ENCODE data around the gene WNT7A. TPM values are rescaled to one million over a fixed set of nuclear protein-coding genes. Genes with fewer than 3 reads are reported as not detected.

The WNT7A gene
- polyA plus RNA-seq, 4 donors, result 0.01 TPM; not detected in 3

DNA sequence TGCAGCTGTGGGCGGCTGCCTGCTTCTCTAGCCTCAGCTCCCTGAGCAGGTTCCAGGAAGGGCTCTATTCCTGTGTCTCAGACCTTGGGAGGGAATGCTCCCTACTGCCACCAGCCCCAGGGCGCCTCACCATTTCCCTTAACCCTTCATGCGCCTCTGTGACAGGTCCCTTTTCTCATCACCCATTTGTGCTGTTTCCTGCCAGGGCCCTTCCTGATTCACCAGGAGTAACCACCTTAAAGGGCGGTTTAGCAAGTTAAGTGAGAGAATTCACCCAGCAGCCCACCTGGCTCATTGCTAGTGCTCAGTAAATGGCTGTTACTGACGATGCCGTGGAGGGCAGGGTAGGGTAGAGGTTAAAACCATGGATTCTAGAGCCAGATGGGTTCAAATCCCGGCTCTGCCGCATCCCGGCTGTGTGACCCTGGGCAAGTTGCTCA lies 87.8 kb downstream of the WNT7A start:
- Histone ChIP-seq H3K27ac (ENCODE audit: low read depth in 1 of 3, low read length in 2 of 3) (no peak overlapping the region), H3K4me3 (ENCODE audit: low read depth in 1 of 3, low read length in 3 of 3) (no peak overlapping the region), H3K4me1 (ENCODE audit: control insufficient read depth in 3 of 3, insufficient read depth in 2 of 3, low read depth in 1 of 3, low read length in 2 of 3) (no peaks in the 10 kb centered on the region), H3K9me3 (ENCODE audit: control insufficient read depth in 2 of 2, insufficient read depth in 1 of 2, low read depth in 1 of 2, low read length in 1 of 2) (no peaks in the 10 kb centered on the region), H3K27me3 (ENCODE audit: control insufficient read depth in 3 of 3, insufficient read depth in 3 of 3, low read length in 3 of 3) (peaks cover 0 to 26% (median 0%) of the 10 kb centered on the region in 3 donors), H3K36me3 (ENCODE audit: control insufficient read depth in 3 of 3, insufficient read depth in 2 of 3, low read depth in 1 of 3, low read length in 3 of 3) (no peaks in the 10 kb centered on the region)
- DNase-seq (no peak), FAIRE-seq (no peak)
- 64 to 70% (median 68%) methylated on average over 9 of the region's 9 CpGs for WGBS, 3 donors

DNA sequence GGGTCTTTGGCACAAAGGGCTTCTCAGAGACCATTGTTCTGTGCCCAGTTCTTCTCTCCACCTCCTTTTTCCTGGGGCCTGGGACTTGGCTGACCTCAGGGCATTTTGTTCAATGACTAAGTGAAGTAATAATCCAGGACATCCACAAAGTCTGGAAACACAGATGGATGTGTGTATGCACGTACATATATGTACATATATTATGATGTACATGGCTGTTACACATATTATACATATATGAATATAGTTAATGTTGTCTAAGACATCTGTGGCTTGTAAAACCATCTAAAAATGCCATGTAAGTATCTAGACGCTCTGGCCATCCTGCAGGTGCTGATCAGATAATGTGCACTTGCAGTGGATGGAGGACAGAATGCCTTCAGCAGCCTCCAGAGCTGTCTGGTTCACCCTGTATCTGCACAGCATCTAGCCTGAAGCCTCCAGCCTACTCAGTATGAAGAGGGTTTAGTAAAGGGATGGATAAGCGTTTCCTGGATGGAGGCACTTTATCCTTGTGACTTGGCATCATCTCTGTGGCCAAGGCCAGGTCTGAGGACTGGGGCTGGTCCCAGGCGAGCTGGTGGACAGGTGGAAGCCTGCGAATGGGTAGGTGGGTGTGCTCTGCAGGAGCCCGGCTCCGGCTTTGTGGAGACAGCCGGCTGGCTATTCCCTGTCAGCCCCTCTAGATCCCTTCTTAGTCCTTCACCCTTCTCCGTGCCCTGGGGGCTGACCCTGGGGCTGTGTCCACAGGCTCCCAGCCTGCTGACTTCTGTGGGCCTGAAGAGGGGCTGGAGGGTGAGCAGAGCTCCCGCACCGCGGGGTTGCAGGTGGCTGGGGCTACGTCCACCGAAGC lies 88.4 kb downstream of the WNT7A start:
- H3K4me3 ChIP-seq (ENCODE audit: low read depth in 1 of 3, low read length in 3 of 3), result no peak overlapping the region
- no peak overlapping the region for H3K27ac ChIP-seq (ENCODE audit: low read depth in 1 of 3, low read length in 2 of 3)
- FAIRE-seq, result no peak
- 49 to 57% (median 56%) methylated on average over 11 to 14 of the region's 14 CpGs for WGBS, 3 donors
- no peak for DNase-seq
- no peaks in the 10 kb centered on the region for H3K36me3 ChIP-seq (ENCODE audit: control insufficient read depth in 3 of 3, insufficient read depth in 2 of 3, low read depth in 1 of 3, low read length in 3 of 3)
- H3K27me3 ChIP-seq (ENCODE audit: control insufficient read depth in 3 of 3, insufficient read depth in 3 of 3, low read length in 3 of 3), result peaks cover 0 to 28% (median 0%) of the 10 kb centered on the region in 3 donors
- H3K4me1 ChIP-seq (ENCODE audit: control insufficient read depth in 3 of 3, insufficient read depth in 2 of 3, low read depth in 1 of 3, low read length in 2 of 3), result no peaks in the 10 kb centered on the region
- no peaks in the 10 kb centered on the region for H3K9me3 ChIP-seq (ENCODE audit: control insufficient read depth in 2 of 2, insufficient read depth in 1 of 2, low read depth in 1 of 2, low read length in 1 of 2)

DNA sequence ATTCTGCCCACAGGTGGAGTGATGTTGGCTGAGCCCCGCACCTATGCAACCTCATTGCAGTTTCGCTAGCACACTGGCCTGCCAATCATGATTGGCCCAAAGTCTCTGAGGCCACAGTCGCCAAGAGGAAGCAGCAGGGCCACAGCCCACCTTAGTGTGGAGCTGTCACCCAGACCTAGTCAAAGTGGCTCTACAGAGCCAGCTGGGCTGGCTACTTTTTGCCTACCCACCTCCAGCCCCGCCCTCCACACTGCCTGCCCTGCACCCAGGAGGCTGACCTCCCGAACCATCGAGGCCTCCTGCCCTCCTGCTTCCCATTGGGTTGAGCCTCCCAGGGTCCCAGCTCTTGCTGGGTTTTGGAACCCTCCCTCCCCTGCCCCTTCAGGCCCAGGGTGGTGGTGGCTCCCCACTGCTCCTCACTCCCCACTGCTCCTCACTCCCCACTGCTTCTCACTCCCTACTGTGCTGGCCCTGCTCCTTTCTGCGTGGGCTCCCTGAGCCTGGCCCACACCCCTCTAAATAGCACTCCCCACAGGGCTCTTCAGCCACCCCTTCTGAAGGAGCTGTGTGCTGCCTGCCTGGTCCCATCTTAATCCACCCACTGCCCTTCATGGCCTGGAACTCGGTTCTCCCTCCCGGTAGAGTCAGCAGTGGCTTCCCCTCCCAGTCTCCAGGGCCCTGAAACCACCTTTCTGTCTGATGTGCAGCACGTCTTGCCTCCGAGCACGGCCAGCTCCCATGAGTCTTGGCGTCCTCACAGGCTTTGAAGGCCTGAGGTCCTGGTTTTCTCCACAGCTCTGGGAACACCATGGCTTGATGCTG lies 89.3 kb downstream of the WNT7A start:
- H3K4me3 ChIP-seq (ENCODE audit: low read depth in 1 of 3, low read length in 3 of 3), result no peak overlapping the region
- H3K27ac ChIP-seq (ENCODE audit: low read depth in 1 of 3, low read length in 2 of 3), result no peak overlapping the region
- no peak for DNase-seq
- peaks cover 0 to 28% (median 0%) of the 10 kb centered on the region in 3 donors for H3K27me3 ChIP-seq (ENCODE audit: control insufficient read depth in 3 of 3, insufficient read depth in 3 of 3, low read length in 3 of 3)
- H3K4me1 ChIP-seq (ENCODE audit: control insufficient read depth in 3 of 3, insufficient read depth in 2 of 3, low read depth in 1 of 3, low read length in 2 of 3), result no peaks in the 10 kb centered on the region
- no peak for FAIRE-seq
- H3K9me3 ChIP-seq (ENCODE audit: control insufficient read depth in 2 of 2, insufficient read depth in 1 of 2, low read depth in 1 of 2, low read length in 1 of 2), result no peaks in the 10 kb centered on the region
- WGBS, 3 donors, result 64 to 75% (median 69%) methylated on average over 13 of the region's 13 CpGs
- H3K36me3 ChIP-seq (ENCODE audit: control insufficient read depth in 3 of 3, insufficient read depth in 2 of 3, low read depth in 1 of 3, low read length in 3 of 3), result no peaks in the 10 kb centered on the region

DNA sequence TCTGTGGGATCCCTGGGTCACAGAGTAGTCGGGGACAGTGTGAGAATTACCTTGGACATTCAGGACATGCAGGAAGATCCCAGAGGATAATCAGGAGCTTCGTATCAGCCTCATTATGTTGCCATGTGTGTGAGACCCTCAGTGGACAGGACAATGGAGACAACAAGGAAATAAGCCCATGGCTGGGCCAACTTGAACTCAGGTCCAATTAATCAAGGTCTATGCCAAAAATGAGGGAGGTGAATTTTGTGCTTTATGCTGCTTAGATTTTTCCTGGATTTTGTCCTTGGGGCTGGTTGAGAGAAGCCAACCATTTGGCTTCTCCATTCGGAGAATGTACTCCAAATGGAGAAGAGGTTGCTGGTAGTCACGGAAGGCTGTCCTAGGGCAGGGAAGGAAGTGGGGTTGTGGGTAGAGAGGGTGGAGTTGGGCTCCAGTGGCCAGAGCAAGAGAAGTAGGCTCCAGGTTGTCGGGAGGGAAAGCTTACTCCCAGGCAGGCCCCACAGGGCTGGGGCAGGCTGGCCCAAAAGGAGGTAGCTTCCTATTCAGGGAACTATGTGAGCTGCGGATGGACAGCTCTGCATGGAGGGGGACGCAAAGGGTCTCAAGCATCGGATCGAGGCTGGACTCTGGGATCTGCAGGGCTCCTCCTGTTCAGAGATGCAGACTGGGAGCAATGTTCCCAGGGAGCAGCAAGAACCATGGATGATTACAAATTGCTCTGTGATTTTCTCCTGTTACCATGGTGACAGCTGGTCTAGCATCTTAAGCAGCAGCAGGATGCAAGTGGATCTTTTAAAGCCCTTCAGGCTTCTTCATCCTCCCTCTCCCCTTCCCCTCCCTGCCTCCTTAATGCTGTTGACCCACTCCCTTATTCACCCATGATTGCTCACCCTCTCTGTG lies 91.1 kb downstream of the WNT7A start:
- H3K27me3 ChIP-seq (ENCODE audit: control insufficient read depth in 3 of 3, insufficient read depth in 3 of 3, low read length in 3 of 3), result peaks cover 0 to 31% (median 0%) of the 10 kb centered on the region in 3 donors
- WGBS, 3 donors, result 59 to 75% (median 73%) methylated on average over 9 of the region's 9 CpGs

DNA sequence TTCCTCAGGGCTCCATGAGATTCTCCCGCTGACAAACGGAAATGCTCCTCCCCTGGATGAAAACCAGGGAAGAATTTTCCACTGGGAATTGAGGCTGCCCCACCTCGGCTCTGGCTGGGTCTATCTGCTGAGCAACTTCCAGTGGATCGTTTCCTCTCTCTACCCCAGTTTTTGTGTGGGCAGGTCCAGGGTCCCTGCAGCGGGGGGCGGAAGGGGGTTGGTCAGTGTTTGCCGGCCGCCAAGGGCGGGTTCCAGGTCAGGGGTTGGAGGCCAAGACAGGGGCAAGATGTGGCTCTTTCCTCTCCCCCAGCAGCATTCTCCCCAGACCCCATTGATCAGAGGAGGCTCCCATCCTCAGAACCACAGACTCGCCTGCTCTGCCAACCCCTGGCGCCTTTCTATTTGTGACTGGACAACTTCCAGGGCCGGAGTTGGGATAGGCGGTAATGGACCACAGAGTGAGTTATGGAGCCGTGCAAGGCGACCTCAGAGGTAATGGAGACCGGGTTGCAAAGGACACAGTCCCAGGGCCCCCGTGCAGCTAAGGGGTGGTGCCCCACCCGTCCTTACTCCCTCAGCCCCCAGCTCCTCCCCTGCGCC lies 92.2 kb downstream of the WNT7A start:
- H3K27ac ChIP-seq (ENCODE audit: low read depth in 1 of 3, low read length in 2 of 3), result no peak overlapping the region
- WGBS, 3 donors, result 53 to 57% (median 57%) methylated on average over 19 of the region's 19 CpGs
- H3K4me1 ChIP-seq (ENCODE audit: control insufficient read depth in 3 of 3, insufficient read depth in 2 of 3, low read depth in 1 of 3, low read length in 2 of 3), result no peaks in the 10 kb centered on the region
- peaks cover 0 to 20% (median 0%) of the 10 kb centered on the region in 3 donors for H3K27me3 ChIP-seq (ENCODE audit: control insufficient read depth in 3 of 3, insufficient read depth in 3 of 3, low read length in 3 of 3)
- H3K9me3 ChIP-seq (ENCODE audit: control insufficient read depth in 2 of 2, insufficient read depth in 1 of 2, low read depth in 1 of 2, low read length in 1 of 2), result no peaks in the 10 kb centered on the region
- H3K36me3 ChIP-seq (ENCODE audit: control insufficient read depth in 3 of 3, insufficient read depth in 2 of 3, low read depth in 1 of 3, low read length in 3 of 3), result no peaks in the 10 kb centered on the region
- FAIRE-seq (no peak), DNase-seq (no peak)
- H3K4me3 ChIP-seq (ENCODE audit: low read depth in 1 of 3, low read length in 3 of 3), result no peak overlapping the region

More for the DNA sequence above, 91.1 kb downstream of the WNT7A start:
- H3K36me3 ChIP-seq (ENCODE audit: control insufficient read depth in 3 of 3, insufficient read depth in 2 of 3, low read depth in 1 of 3, low read length in 3 of 3), result no peaks in the 10 kb centered on the region
- no peak overlapping the region for H3K4me3 ChIP-seq (ENCODE audit: low read depth in 1 of 3, low read length in 3 of 3)
- no peak overlapping the region for H3K27ac ChIP-seq (ENCODE audit: low read depth in 1 of 3, low read length in 2 of 3)
- FAIRE-seq, result no peak
- DNase-seq, result no peak
- no peaks in the 10 kb centered on the region for H3K9me3 ChIP-seq (ENCODE audit: control insufficient read depth in 2 of 2, insufficient read depth in 1 of 2, low read depth in 1 of 2, low read length in 1 of 2)
- no peaks in the 10 kb centered on the region for H3K4me1 ChIP-seq (ENCODE audit: control insufficient read depth in 3 of 3, insufficient read depth in 2 of 3, low read depth in 1 of 3, low read length in 2 of 3)

DNA sequence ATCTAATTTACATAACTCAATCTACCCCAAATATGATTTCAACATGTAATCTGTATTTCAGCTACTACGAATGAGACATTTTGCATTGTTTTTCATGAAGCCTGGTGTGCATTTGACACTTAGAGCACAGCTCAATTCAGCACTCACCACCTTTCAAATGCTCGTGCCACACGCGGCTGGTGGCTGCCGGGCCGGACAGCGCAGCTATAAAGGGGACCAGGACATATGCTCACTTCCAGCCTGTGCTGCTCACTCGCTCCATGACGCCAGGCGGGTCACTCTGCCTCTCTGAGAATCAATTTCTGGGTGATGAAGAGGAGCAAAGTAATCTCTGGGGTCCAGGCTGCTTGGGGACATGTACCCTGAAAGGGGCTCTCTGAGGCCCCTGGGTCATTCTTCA lies 93.1 kb downstream of the WNT7A start:
- peaks cover 0 to 18% (median 0%) of the 10 kb centered on the region in 3 donors for H3K27me3 ChIP-seq (ENCODE audit: control insufficient read depth in 3 of 3, insufficient read depth in 3 of 3, low read length in 3 of 3)
- FAIRE-seq (no peak), DNase-seq (no peak)
- H3K27ac ChIP-seq (ENCODE audit: low read depth in 1 of 3, low read length in 2 of 3), result no peak overlapping the region
- no peak overlapping the region for H3K4me3 ChIP-seq (ENCODE audit: low read depth in 1 of 3, low read length in 3 of 3)
- 85 to 90% (median 86%) methylated on average over 10 of the region's 10 CpGs for WGBS, 3 donors
- no peaks in the 10 kb centered on the region for H3K9me3 ChIP-seq (ENCODE audit: control insufficient read depth in 2 of 2, insufficient read depth in 1 of 2, low read depth in 1 of 2, low read length in 1 of 2)
- no peaks in the 10 kb centered on the region for H3K36me3 ChIP-seq (ENCODE audit: control insufficient read depth in 3 of 3, insufficient read depth in 2 of 3, low read depth in 1 of 3, low read length in 3 of 3)
- no peaks in the 10 kb centered on the region for H3K4me1 ChIP-seq (ENCODE audit: control insufficient read depth in 3 of 3, insufficient read depth in 2 of 3, low read depth in 1 of 3, low read length in 2 of 3)

DNA sequence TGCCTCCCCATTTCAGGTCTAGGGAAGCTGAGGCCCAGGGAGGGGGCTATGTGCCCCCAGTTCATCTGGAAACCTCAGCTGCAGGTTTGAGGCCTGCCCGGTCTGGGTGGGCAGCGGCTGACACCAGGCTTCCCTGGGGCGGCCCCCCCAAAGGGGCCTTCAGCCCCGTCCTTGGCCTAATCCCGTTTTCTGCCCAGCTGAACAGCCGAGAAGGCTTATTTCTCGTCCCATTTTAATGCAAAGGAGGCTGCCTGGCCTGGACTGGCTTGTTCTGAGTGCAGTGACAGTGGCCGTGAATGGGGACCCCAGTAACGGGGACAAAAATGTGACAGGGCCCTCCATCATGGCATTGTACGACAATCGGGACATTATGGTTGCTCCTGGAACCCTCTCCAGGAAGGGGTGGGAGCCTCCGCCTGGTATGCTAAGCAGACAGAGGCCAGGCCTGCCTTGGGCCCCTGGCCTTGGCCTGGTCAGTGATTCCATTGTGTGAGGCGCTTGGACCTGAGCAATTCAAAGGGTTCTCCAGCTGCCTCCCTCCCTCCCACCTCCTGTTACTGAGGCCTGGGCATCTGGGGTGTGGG lies 93.9 kb downstream of the WNT7A start:
- no peaks in the 10 kb centered on the region for H3K36me3 ChIP-seq (ENCODE audit: control insufficient read depth in 3 of 3, insufficient read depth in 2 of 3, low read depth in 1 of 3, low read length in 3 of 3)
- no peak overlapping the region for H3K27ac ChIP-seq (ENCODE audit: low read depth in 1 of 3, low read length in 2 of 3)
- FAIRE-seq (no peak), DNase-seq (no peak)
- H3K9me3 ChIP-seq (ENCODE audit: control insufficient read depth in 2 of 2, insufficient read depth in 1 of 2, low read depth in 1 of 2, low read length in 1 of 2), result no peaks in the 10 kb centered on the region
- peaks cover 0 to 18% (median 0%) of the 10 kb centered on the region in 3 donors for H3K27me3 ChIP-seq (ENCODE audit: control insufficient read depth in 3 of 3, insufficient read depth in 3 of 3, low read length in 3 of 3)
- WGBS, 3 donors, result 77 to 84% (median 82%) methylated on average over 13 of the region's 13 CpGs
- no peak overlapping the region for H3K4me3 ChIP-seq (ENCODE audit: low read depth in 1 of 3, low read length in 3 of 3)
- no peaks in the 10 kb centered on the region for H3K4me1 ChIP-seq (ENCODE audit: control insufficient read depth in 3 of 3, insufficient read depth in 2 of 3, low read depth in 1 of 3, low read length in 2 of 3)

Data from small intestine (tissue), 7 donors.